HCT116 (cell line): ENCODE measurements around the gene EP400. TPM values are rescaled to one million over a fixed set of nuclear protein-coding genes. Genes with fewer than 3 reads are reported as not detected.

ENCODE experiments used
- ATAC-seq: fragments of 200-7000 bp; cut with Tn5 transposase; 2 replicates; pipeline ENCODE4 v1.9.1; 2020; ENCODE audit warnings: mild to moderate bottlenecking, moderate library complexity
- BruUV-seq: library from RNA; stranded (reverse); fragments of 400-500 nt; replicated peaks from 2 replicates; lab custom pipeline; 2021; lab: Mats Ljungman, UMichigan
- CTCF ChIA-PET: fragments of 300-600 bp; sonication (Branson Sonifier 250); formaldehyde crosslinking; loops from one replicate; lab custom pipeline; 2021; ENCODE audit warnings: antibody characterized with exemption; lab: Charles Lee
- POLR2A ChIA-PET: fragments of 300-600, 350-600 bp; sonication (Branson Sonifier 250); formaldehyde crosslinking; loops from one replicate; lab custom pipeline; 2021; ENCODE audit warnings: antibody characterized with exemption; lab: Charles Lee
- RAD21 ChIA-PET, 2 experiments: fragments of 300-600 bp; sonication (Branson Sonifier 250); formaldehyde crosslinking; loops; one replicate each; lab custom pipeline; 2023; ENCODE audit warnings: low total read pairs in 2 of 2; ENCODE audit not compliant: uncharacterized antibody in 2 of 2, unreplicated experiment in 2 of 2, low non-redundant PET in 1 of 2; lab: Charles Lee
- DNase-seq: peaks from one replicate; pipeline ENCODE4 v3.0.0-alpha.2; 2010; ENCODE audit warnings: low read depth, low spot score
- H2AFZ ChIP-seq: fragments of 200-600 bp; shearing (Covaris generic), sonication (generic); 2 replicates; pipeline ENCODE4 v1.6.1; 2017; ENCODE audit warnings: low read depth, mixed run types, mixed read lengths, antibody characterized with exemption, low read length; ENCODE audit not compliant: poor library complexity, severe bottlenecking
- H3K27ac ChIP-seq: 2 replicates; pipeline ENCODE4 v1.5.1; 2012; ENCODE audit warnings: low read depth, low read length
- H3K27me3 ChIP-seq: fragments of 200-600 bp; sonication (generic); 2 replicates; pipeline ENCODE4 v1.6.1; 2016; ENCODE audit warnings: mixed run types, low read length, mixed read lengths; ENCODE audit not compliant: insufficient read depth
- H3K36me3 ChIP-seq, 2 experiments: fragments of 200-500 bp in 1 of 2; fragments of 200-600 bp in 1 of 2; sonication (Bioruptor generic) in 1 of 2; sonication (generic) in 1 of 2; 2 replicates each; pipeline versions ENCODE4 v1.5.1 to v1.6.1; 2014 to 2016; ENCODE audit warnings: low read length in 2 of 2, inconsistent platforms in 1 of 2, mixed read lengths in 1 of 2, mixed run types in 1 of 2; ENCODE audit not compliant: insufficient read depth in 2 of 2, control insufficient read depth in 1 of 2
- H3K4me1 ChIP-seq, 2 experiments: fragments of 200-600 bp in 1 of 2; sonication (generic) in 1 of 2; 2 replicates each; pipeline versions ENCODE4 v1.5.1 to v1.6.1; 2012 to 2017; ENCODE audit warnings: low read length in 2 of 2, inconsistent platforms in 1 of 2, mild to moderate bottlenecking in 1 of 2, mixed read lengths in 1 of 2, mixed run types in 1 of 2, moderate library complexity in 1 of 2; ENCODE audit not compliant: insufficient read depth in 2 of 2, control insufficient read depth in 1 of 2
- H3K4me2 ChIP-seq: fragments of 200-600 bp; sonication (generic); 2 replicates; pipeline ENCODE4 v1.6.1; 2017; ENCODE audit warnings: mixed run types, low read length, mixed read lengths
- H3K4me3 ChIP-seq, 2 experiments: fragments of 200-600 bp in 1 of 2; sonication (generic) in 1 of 2; replicated peaks in 1 of 2; 2 replicates each; pipeline ENCODE4 v1.5.1; 2011 to 2016; ENCODE audit warnings: low read length in 2 of 2, control low read depth in 1 of 2, low read depth in 1 of 2, mild to moderate bottlenecking in 1 of 2, mixed read lengths in 1 of 2, mixed run types in 1 of 2
- H3K79me2 ChIP-seq: fragments of 200-600 bp; sonication (generic); 2 replicates; pipeline ENCODE4 v1.6.1; 2017; ENCODE audit warnings: mild to moderate bottlenecking, mixed run types, low read length, moderate library complexity, mixed read lengths; ENCODE audit not compliant: insufficient read depth
- H3K9ac ChIP-seq: fragments of 200-600 bp; sonication (generic); 2 replicates; pipeline ENCODE4 v1.6.1; 2016; ENCODE audit warnings: low read length, mixed read lengths
- H3K9me2 ChIP-seq: fragments of 200-600 bp; sonication (generic), shearing (Covaris generic); 2 replicates; pipeline ENCODE4 v1.6.1; 2017; ENCODE audit warnings: mixed run types, mild to moderate bottlenecking, moderate library complexity; ENCODE audit not compliant: insufficient read depth
- H3K9me3 ChIP-seq, 2 experiments: fragments of 200-500 bp in 1 of 2; fragments of 200-600 bp in 1 of 2; sonication (Bioruptor generic) in 1 of 2; sonication (generic) in 1 of 2; 2 replicates each; pipeline ENCODE4 v1.6.1; 2014 to 2017; ENCODE audit warnings: low read length in 2 of 2, mixed read lengths in 2 of 2, inconsistent platforms in 1 of 2, low read depth in 1 of 2, mild to moderate bottlenecking in 1 of 2, mixed run types in 1 of 2, moderate library complexity in 1 of 2; ENCODE audit not compliant: control insufficient read depth in 1 of 2, insufficient read depth in 1 of 2
- H4K20me1 ChIP-seq: fragments of 200-600 bp; sonication (generic), shearing (Covaris generic); 2 replicates; pipeline ENCODE4 v1.6.1; 2017; ENCODE audit warnings: mixed run types, mild to moderate bottlenecking, moderate library complexity; ENCODE audit not compliant: insufficient read depth
- EGR1 ChIP-seq: IDR thresholded peaks from 2 replicates; pipeline ENCODE4 v1.6.1; 2012; ENCODE audit warnings: low read depth
- MAX ChIP-seq: IDR thresholded peaks from 2 replicates; pipeline ENCODE4 v1.6.1; 2012
- RAD21 ChIP-seq: IDR thresholded peaks from 2 replicates; pipeline ENCODE4 v1.6.1; 2012; ENCODE audit warnings: low read depth, mild to moderate bottlenecking
- TCF7L2 ChIP-seq: IDR thresholded peaks from 2 replicates; pipeline ENCODE4 v1.7.0; 2011; ENCODE audit warnings: borderline replicate concordance, inconsistent platforms; ENCODE audit not compliant: insufficient read depth, insufficient read length; ENCODE audit errors: extremely low read depth
- ZBTB33 ChIP-seq: IDR thresholded peaks from 2 replicates; pipeline ENCODE4 v1.6.1; 2011; ENCODE audit warnings: mild to moderate bottlenecking, low read length, moderate library complexity; ENCODE audit not compliant: insufficient replicate concordance; ENCODE audit errors: extremely low read depth
- ZFX ChIP-seq: fragments of 450-650 bp; IDR thresholded peaks from 2 replicates; pipeline ENCODE4 v1.6.1; 2017
- ZNF274 ChIP-seq: fragments of 200-500 bp; sonication (Bioruptor generic); IDR thresholded peaks from 2 replicates; pipeline ENCODE4 v1.6.1; 2014; ENCODE audit warnings: mild to moderate bottlenecking, low read depth, low read length, inconsistent platforms
- intact Hi-C: fragments of 100-400 bp; cut with micrococcal nuclease; formaldehyde crosslinking; loops from 2 replicates; pipeline ENCODE4 v1.10.0; 2022
- total RNA-seq: library from RNA; stranded (reverse); gene quantifications from one replicate; pipeline ENCODE4 v1.2.1, GENCODE V29; 2021; ENCODE audit not compliant: unreplicated experiment
- TF ChIP-seq, protein P1 (sequence below): IDR thresholded peaks from 2 replicates; pipeline ENCODE4 v1.6.1; 2012; ENCODE audit warnings: low read depth

Gene EP400
- total RNA-seq, 1 experiment from 2014 or later, result 54.5 TPM

DNA sequence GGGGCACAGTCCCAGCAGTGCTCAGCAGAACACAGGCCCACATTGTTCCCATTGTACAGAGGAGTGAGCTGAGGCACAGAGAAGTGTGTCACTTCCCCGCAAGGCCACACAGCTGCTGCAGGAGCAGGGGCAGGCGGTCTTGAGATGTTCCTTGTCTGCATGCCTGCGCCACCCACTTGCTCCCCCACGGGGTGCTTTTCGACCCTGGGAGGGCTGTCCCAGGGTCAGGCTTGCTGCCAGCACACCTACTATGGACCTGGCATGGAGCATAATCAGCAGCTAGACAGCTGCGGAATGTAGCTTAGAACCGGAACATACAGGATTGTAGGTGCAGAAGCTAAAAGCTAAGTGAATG, 7.8 kb upstream of the EP400 start (continued):
- TF ChIP-seq, protein P1, sequence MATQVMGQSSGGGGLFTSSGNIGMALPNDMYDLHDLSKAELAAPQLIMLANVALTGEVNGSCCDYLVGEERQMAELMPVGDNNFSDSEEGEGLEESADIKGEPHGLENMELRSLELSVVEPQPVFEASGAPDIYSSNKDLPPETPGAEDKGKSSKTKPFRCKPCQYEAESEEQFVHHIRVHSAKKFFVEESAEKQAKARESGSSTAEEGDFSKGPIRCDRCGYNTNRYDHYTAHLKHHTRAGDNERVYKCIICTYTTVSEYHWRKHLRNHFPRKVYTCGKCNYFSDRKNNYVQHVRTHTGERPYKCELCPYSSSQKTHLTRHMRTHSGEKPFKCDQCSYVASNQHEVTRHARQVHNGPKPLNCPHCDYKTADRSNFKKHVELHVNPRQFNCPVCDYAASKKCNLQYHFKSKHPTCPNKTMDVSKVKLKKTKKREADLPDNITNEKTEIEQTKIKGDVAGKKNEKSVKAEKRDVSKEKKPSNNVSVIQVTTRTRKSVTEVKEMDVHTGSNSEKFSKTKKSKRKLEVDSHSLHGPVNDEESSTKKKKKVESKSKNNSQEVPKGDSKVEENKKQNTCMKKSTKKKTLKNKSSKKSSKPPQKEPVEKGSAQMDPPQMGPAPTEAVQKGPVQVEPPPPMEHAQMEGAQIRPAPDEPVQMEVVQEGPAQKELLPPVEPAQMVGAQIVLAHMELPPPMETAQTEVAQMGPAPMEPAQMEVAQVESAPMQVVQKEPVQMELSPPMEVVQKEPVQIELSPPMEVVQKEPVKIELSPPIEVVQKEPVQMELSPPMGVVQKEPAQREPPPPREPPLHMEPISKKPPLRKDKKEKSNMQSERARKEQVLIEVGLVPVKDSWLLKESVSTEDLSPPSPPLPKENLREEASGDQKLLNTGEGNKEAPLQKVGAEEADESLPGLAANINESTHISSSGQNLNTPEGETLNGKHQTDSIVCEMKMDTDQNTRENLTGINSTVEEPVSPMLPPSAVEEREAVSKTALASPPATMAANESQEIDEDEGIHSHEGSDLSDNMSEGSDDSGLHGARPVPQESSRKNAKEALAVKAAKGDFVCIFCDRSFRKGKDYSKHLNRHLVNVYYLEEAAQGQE, result no peak
- TF ChIP-seq ZBTB33, result no peak

DNA sequence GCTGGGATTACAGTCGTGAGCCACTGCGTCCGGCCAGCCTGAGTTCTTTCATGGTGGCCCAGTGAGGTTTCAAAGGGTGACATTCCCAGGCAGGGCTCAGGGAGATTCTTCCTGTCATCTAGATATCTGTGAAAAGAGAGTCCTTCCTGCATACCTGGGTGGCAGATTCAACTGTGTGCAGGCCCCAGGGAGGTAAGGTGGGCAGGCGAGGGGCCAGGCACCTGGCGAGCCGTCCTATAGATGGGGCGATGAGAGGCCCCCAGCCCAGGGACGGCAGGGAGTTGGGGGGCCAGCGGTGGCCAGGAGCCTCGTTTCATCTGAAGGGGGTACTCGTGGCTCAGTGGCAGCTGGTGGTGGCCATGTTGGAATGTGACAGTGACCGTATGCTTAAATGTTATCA, 7.1 kb upstream of the EP400 start:
- TF ChIP-seq RAD21 (no peak), ZNF274 (no peak), MAX (no peak), EGR1 (no peak), TCF7L2 (no peak), ZFX (no peak)
- TF ChIP-seq, all 23 proteins: peak for 0
- CTCF ChIA-PET, result no interaction called here
- H3K4me3 ChIP-seq, result no peak overlapping the region
- H3K4me2 ChIP-seq, result no peak overlapping the region
- peaks cover 26 to 37% of the 10 kb centered on the region in 2 experiments; a peak in 3 of 4 replicates for H3K36me3 ChIP-seq
- ATAC-seq, result no peak
- H3K4me1 ChIP-seq, result peaks cover 0 to 4% of the 10 kb centered on the region in 2 experiments; a peak in 1 of 4 replicates
- no TSS peak for BruUV-seq
- H3K9me2 ChIP-seq, result no peaks in the 10 kb centered on the region
- POLR2A ChIA-PET, result no interaction called here
- no peak for DNase-seq
- intact Hi-C loops, result no loop called here
- H3K9me3 ChIP-seq, result no peaks in the 10 kb centered on the region
- RAD21 ChIA-PET, result no interaction called here
- H3K27me3 ChIP-seq, result no peaks in the 10 kb centered on the region
- H3K27ac ChIP-seq, result no peak overlapping the region
- H2AFZ ChIP-seq, result no peak overlapping the region
- H3K9ac ChIP-seq, result no peak overlapping the region
- no peaks in the 10 kb centered on the region; the same call in 1 of the 2 replicates for H3K79me2 ChIP-seq
- H4K20me1 ChIP-seq, result no peaks in the 10 kb centered on the region
